SH-SY5Y (cell line): ENCODE measurements around the gene SPTBN2.

ENCODE experiments used
- GATA2 ChIP-seq: IDR thresholded peaks from 2 replicates; pipeline ENCODE4 v1.6.1; 2011; ENCODE audit warnings: mild to moderate bottlenecking, low read depth, low read length
- GATA3 ChIP-seq: IDR thresholded peaks from 2 replicates; pipeline ENCODE4 v1.6.1; 2011; ENCODE audit warnings: low read depth, mild to moderate bottlenecking, low read length, moderate library complexity

DNA sequence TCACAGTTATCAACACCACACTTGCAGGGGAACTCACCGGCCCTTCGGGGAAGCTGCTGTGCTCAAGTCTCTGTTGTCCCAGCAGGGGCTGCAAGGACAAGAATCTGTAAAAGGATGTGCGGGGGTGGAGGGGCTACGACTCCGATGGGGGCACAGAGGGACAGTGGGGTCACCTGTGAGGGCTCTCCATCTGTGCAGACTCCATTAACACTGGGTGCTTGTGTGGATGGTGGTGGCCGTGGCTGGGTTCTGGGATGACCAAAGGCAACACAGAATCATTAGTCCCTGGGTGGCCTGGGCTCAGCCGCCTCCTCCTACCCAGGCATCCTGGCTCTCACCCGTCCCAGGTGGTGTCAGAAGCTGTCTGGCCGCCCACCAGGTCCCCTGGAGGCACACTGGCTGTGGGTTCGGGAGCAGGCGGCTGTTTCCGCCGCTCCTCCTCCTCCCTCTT lies 41.2 kb downstream of the SPTBN2 start:
- TF ChIP-seq GATA2 (no peak), GATA3 (no peak)
